ENCODE results near the gene ENO2.
A peak's percentile ranks its signal among the peaks of the same experiment; 100 is the strongest.
"Not testable (repeated sequence)": the region's sequence is repeated elsewhere in the genome, so short reads cannot be mapped to it uniquely, and the experiment has no call there.

The ENO2 gene

GRCh38 chr12:6873094-6874014 lies 41.0 kb upstream of the ENO2 start, which contains the start of gene SPSB2:
TSS of gene SPSB2 (minus strand) at chr12:6873303. CDS start at chr12:6872901, 402 bp downstream.
- H3K27me3 ChIP-seq, result no peaks in the 10 kb centered on the region
- peaks cover 0 to 48% (median 37%) of the 10 kb centered on the region in 4 donors for H3K4me1 ChIP-seq
- peaks cover 10 to 28% (median 21%) of the 10 kb centered on the region in 3 donors for H3K36me3 ChIP-seq
- peak within 1 kb of the TSS; percentile 73 to 76 for H3K4me3 ChIP-seq
- peak; percentile 96 to 99 for DNase-seq
- TF ChIP-seq, protein P1, sequence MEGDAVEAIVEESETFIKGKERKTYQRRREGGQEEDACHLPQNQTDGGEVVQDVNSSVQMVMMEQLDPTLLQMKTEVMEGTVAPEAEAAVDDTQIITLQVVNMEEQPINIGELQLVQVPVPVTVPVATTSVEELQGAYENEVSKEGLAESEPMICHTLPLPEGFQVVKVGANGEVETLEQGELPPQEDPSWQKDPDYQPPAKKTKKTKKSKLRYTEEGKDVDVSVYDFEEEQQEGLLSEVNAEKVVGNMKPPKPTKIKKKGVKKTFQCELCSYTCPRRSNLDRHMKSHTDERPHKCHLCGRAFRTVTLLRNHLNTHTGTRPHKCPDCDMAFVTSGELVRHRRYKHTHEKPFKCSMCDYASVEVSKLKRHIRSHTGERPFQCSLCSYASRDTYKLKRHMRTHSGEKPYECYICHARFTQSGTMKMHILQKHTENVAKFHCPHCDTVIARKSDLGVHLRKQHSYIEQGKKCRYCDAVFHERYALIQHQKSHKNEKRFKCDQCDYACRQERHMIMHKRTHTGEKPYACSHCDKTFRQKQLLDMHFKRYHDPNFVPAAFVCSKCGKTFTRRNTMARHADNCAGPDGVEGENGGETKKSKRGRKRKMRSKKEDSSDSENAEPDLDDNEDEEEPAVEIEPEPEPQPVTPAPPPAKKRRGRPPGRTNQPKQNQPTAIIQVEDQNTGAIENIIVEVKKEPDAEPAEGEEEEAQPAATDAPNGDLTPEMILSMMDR (IDR thresholded peaks at IDR 0.05), result no peak
- peak within 1 kb of the TSS; percentile 86 to 88 for H3K27ac ChIP-seq
- intact Hi-C loops (cut with DNase I; ENCODE audit: low total_unique reads), result no loop called here
- H3K9me3 ChIP-seq, result no peaks in the 10 kb centered on the region

DNA sequence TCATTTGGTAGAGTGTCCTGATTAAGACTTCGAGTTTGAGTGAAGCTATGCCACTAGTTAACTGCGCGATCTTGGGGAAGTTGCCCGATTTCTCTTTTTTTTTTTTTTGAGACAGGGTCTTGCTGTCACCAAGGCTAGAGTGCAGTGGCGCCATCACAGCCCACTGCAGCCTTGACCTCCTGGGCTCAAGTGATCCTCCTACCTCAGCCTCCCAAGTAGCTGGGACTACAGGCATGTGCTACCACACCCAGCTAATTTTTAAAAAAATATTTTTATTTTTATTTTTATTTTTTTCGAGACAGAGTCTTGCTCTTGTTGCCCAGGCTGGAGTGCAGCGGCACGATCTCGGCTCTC lies 40.4 kb upstream of the ENO2 start:
- intact Hi-C loops (cut with DNase I; ENCODE audit: low total_unique reads); H3K9me3 ChIP-seq; DNase-seq; H3K27me3 ChIP-seq: not testable (repeated sequence)
- Histone ChIP-seq H3K36me3 (peaks cover 10 to 28% (median 21%) of the 10 kb centered on the region in 3 donors), H3K27ac (peak overlapping the region; percentile 86 to 88), H3K4me1 (peaks cover 0 to 42% (median 31%) of the 10 kb centered on the region in 4 donors), H3K4me3 (peak overlapping the region; percentile 73 to 76)

GRCh38 chr12:6879824-6880223 lies 34.6 kb upstream of the ENO2 start:
- H3K27ac ChIP-seq; intact Hi-C loops (cut with DNase I; ENCODE audit: low total_unique reads); H3K4me3 ChIP-seq; H3K9me3 ChIP-seq; H3K27me3 ChIP-seq; H3K4me1 ChIP-seq; DNase-seq: not testable (repeated sequence)
- H3K36me3 ChIP-seq, result peaks cover 8 to 34% (median 23%) of the 10 kb centered on the region in 3 donors

GRCh38 chr12:6883252-6883651 lies 31.1 kb upstream of the ENO2 start:
- Histone ChIP-seq H3K4me1 (no peaks in the 10 kb centered on the region), H3K4me3 (no peak overlapping the region), H3K9me3 (no peaks in the 10 kb centered on the region), H3K27ac (no peak overlapping the region), H3K36me3 (peaks cover 8 to 39% (median 24%) of the 10 kb centered on the region in 3 donors), H3K27me3 (no peaks in the 10 kb centered on the region)
- TF ChIP-seq, protein P1 (IDR thresholded peaks at IDR 0.05), result no peak
- no peak for DNase-seq
- intact Hi-C loops (cut with DNase I; ENCODE audit: low total_unique reads), result no loop called here

- Histone ChIP-seq H3K9me3 (no peaks in the 10 kb centered on the region), H3K36me3 (peaks cover 8 to 39% (median 24%) of the 10 kb centered on the region in 3 donors), H3K27ac (no peak overlapping the region), H3K27me3 (no peaks in the 10 kb centered on the region), H3K4me1 (no peaks in the 10 kb centered on the region), H3K4me3 (no peak overlapping the region)
- intact Hi-C loops (cut with DNase I; ENCODE audit: low total_unique reads), result no loop called here
- no peak for DNase-seq
- TF ChIP-seq, protein P1 (IDR thresholded peaks at IDR 0.05), result no peak
Measured at GRCh38 chr12:6883683-6884082, 30.7 kb upstream of the ENO2 start.

DNA sequence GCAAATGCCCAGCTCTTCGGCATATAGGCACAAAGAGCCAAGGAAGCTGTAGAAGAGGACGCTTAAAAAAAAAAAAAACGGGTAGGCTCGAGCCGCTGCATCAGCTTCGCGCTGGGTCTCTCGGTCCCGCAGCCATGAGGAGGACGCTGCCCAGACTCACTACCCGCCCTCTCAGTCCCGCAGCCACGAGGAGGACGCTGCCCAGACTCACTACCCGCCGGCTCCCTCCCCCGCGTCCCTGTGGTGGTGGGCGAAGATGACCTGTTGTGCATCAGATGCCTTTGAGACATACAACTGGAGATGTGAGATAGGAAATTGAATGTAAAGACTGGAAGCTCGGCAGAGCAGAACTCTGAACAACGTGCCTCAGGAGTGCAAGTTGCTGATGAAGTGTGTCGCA lies 29.8 kb upstream of the ENO2 start:
- no peak for DNase-seq
- TF ChIP-seq, protein P1 (IDR thresholded peaks at IDR 0.05), result no peak

GRCh38 chr12:6886206-6886999 lies 28.0 kb upstream of the ENO2 start:
- H3K27me3 ChIP-seq; intact Hi-C loops (cut with DNase I; ENCODE audit: low total_unique reads); DNase-seq; H3K27ac ChIP-seq; H3K9me3 ChIP-seq; H3K4me3 ChIP-seq; H3K4me1 ChIP-seq: not testable (repeated sequence)
- peaks cover 8 to 39% (median 24%) of the 10 kb centered on the region in 3 donors for H3K36me3 ChIP-seq

More for the DNA sequence above, 29.8 kb upstream of the ENO2 start:
- Histone ChIP-seq H3K4me3 (no peak overlapping the region), H3K9me3 (no peaks in the 10 kb centered on the region), H3K27me3 (no peaks in the 10 kb centered on the region), H3K27ac (no peak overlapping the region), H3K36me3 (peaks cover 8 to 39% (median 24%) of the 10 kb centered on the region in 3 donors), H3K4me1 (no peaks in the 10 kb centered on the region)
- intact Hi-C loops (cut with DNase I; ENCODE audit: low total_unique reads), result no loop called here

Measured in tibial artery (tissue), 4 donors.